CD14-positive monocyte (primary cell): ENCODE results near the gene CMTR2. TPM values are rescaled to one million over a fixed set of nuclear protein-coding genes. Genes with fewer than 3 reads are reported as not detected.
A peak's percentile ranks its signal among the peaks of the same experiment; 100 is the strongest.

Experiments used
- DNase-seq, 3 donors: peaks; one replicate each; pipeline ENCODE4 v3.0.0-alpha.2; 2011 to 2022
- H2AFZ ChIP-seq: 2 replicates; pipeline ENCODE4 v1.6.0; 2012; ENCODE audit warnings: mild to moderate bottlenecking, low read depth, low read length, inconsistent platforms; ENCODE audit not compliant: insufficient read depth, poor library complexity, severe bottlenecking
- H3K27ac ChIP-seq, 2 donors: 1 replicate in 1 of 2; 2 replicates in 1 of 2; pipeline ENCODE4 v1.5.1; 2012 to 2013; ENCODE audit warnings: low read length in 2 of 2, control low read depth in 1 of 2, inconsistent platforms in 1 of 2, low read depth in 1 of 2, mild to moderate bottlenecking in 1 of 2
- H3K27me3 ChIP-seq, 2 donors: one replicate each; pipeline versions ENCODE4 v1.6.0 to v1.6.1; 2011 to 2013; ENCODE audit warnings: low read length in 2 of 2; ENCODE audit not compliant: control insufficient read depth in 2 of 2, insufficient read depth in 2 of 2
- H3K36me3 ChIP-seq, 2 donors: replicated peaks in 1 of 2; 1 replicate in 1 of 2; 2 replicates in 1 of 2; pipeline versions ENCODE4 v1.5.1 to v1.6.1; 2012 to 2013; ENCODE audit warnings: low read length in 2 of 2, control low read depth in 1 of 2, inconsistent platforms in 1 of 2, mild to moderate bottlenecking in 1 of 2; ENCODE audit not compliant: insufficient read depth in 2 of 2, control insufficient read depth in 1 of 2
- H3K4me1 ChIP-seq, 2 donors: 1 replicate in 1 of 2; 2 replicates in 1 of 2; pipeline versions ENCODE4 v1.5.1 to v1.6.1; 2012 to 2013; ENCODE audit warnings: low read length in 2 of 2, control low read depth in 1 of 2, inconsistent platforms in 1 of 2, mild to moderate bottlenecking in 1 of 2, moderate library complexity in 1 of 2; ENCODE audit not compliant: insufficient read depth in 2 of 2, control insufficient read depth in 1 of 2
- H3K4me2 ChIP-seq: replicated peaks from 2 replicates; pipeline ENCODE3; 2012; ENCODE audit warnings: low read length, moderate library complexity, mild to moderate bottlenecking; ENCODE audit not compliant: poor library complexity, severe bottlenecking; ENCODE audit errors: extremely low read depth
- H3K4me3 ChIP-seq, 3 experiments: fragments of 200-600 bp in 1 of 3; sonication (generic) in 1 of 3; replicated peaks in 1 of 3; 1 replicate in 2 of 3; 2 replicates in 1 of 3; pipeline ENCODE4 v1.5.1; 2011 to 2013; ENCODE audit warnings: low read length in 3 of 3, mild to moderate bottlenecking in 3 of 3, control low read depth in 2 of 3, low read depth in 2 of 3, inconsistent platforms in 1 of 3, moderate library complexity in 1 of 3
- H3K79me2 ChIP-seq: 2 replicates; pipeline ENCODE4 v1.6.0; 2012; ENCODE audit warnings: mild to moderate bottlenecking, control low read depth, inconsistent platforms, low read length, moderate library complexity; ENCODE audit not compliant: insufficient read depth
- H3K9ac ChIP-seq: 2 replicates; pipeline ENCODE4 v1.6.0; 2017; ENCODE audit warnings: low read length, mild to moderate bottlenecking; ENCODE audit not compliant: insufficient read depth, poor library complexity, severe bottlenecking
- H3K9me3 ChIP-seq, 2 donors: replicated peaks in 1 of 2; 1 replicate in 1 of 2; 2 replicates in 1 of 2; pipeline versions ENCODE4 v1.5.1 to v1.6.1; 2012 to 2013; ENCODE audit warnings: low read length in 2 of 2, control low read depth in 1 of 2; ENCODE audit not compliant: control insufficient read depth in 1 of 2, insufficient read depth in 1 of 2
- H4K20me1 ChIP-seq: 2 replicates; pipeline ENCODE4 v1.6.0; 2012; ENCODE audit warnings: mild to moderate bottlenecking, low read length, control low read depth, moderate library complexity; ENCODE audit not compliant: insufficient read depth
- H3K27ac Mint-ChIP-seq, 7 donors: one replicate each; pipeline ENCODE4 v1.8.0; 2020; ENCODE audit warnings: mild to moderate bottlenecking in 7 of 7, mixed read lengths in 7 of 7, moderate library complexity in 6 of 7, inconsistent platforms in 2 of 7
- H3K27me3 Mint-ChIP-seq, 3 donors: one replicate each; pipeline ENCODE4 v1.8.0; 2021 to 2022; ENCODE audit warnings: low read depth in 3 of 3, mild to moderate bottlenecking in 3 of 3, mixed read lengths in 3 of 3, moderate library complexity in 3 of 3, inconsistent platforms in 1 of 3
- H3K36me3 Mint-ChIP-seq, 2 donors: one replicate each; pipeline ENCODE4 v1.8.0; 2020; ENCODE audit warnings: mixed read lengths in 2 of 2, inconsistent platforms in 1 of 2, mild to moderate bottlenecking in 1 of 2
- H3K4me1 Mint-ChIP-seq: one replicate; pipeline ENCODE4 v1.8.0; 2020; ENCODE audit warnings: mild to moderate bottlenecking, mixed read lengths
- H3K4me3 Mint-ChIP-seq, 2 donors: one replicate each; pipeline ENCODE4 v1.8.0; 2020; ENCODE audit warnings: mild to moderate bottlenecking in 2 of 2, mixed read lengths in 2 of 2, moderate library complexity in 1 of 2
- H3K9me3 Mint-ChIP-seq, 7 donors: one replicate each; pipeline ENCODE4 v1.8.0; 2020 to 2022; ENCODE audit warnings: mixed read lengths in 7 of 7, mild to moderate bottlenecking in 6 of 7, moderate library complexity in 6 of 7, inconsistent platforms in 2 of 7
- CTCF ChIP-seq: fragments of 200-600 bp; IDR thresholded peaks from one replicate; pipeline ENCODE4 v1.8.0; 2022; ENCODE audit warnings: antibody characterized with exemption, mild to moderate bottlenecking
- WGBS: methylation state at CpG from one replicate; pipeline ENCODE4 v1.1.5; 2013; ENCODE audit warnings: missing lambda C conversion rate; ENCODE audit not compliant: insufficient coverage; 5-methylcytosine and 5-hydroxymethylcytosine counted together
- intact Hi-C, 2 donors: fragments of 100-400 bp; cut with micrococcal nuclease; formaldehyde crosslinking; loops; one replicate each; pipeline versions ENCODE4 v1.15.0 to v1.15.1; 2023
- polyA plus RNA-seq, 3 donors: library from polyadenylated mRNA; depleted of rRNA in 1 of 3; unstranded in 2 of 3; stranded (reverse) in 1 of 3; fragments of 300-500 nt in 2 of 3; fragments of >200 nt in 1 of 3; fragmentation: Illumina TruSeq in 2 of 3; gene quantifications; 1 replicate in 2 of 3; 2 replicates in 1 of 3; pipeline ENCODE4 v1.2.3, GENCODE V29; 2012 to 2021

Gene CMTR2
- polyA plus RNA-seq, 3 donors: 4.3 to 12.7 (median 11.5) TPM

GRCh38 chr16:71287911-71288310, 1.3 kb downstream of the CMTR2 start:
- peaks cover 39 to 45% of the 10 kb centered on the region in 2 donors for H3K36me3 Mint-ChIP-seq
- intact Hi-C loops: loop anchor here in 1 of 2 donors (10.0 kb wide), 1 partner anchor 483 kb away; the partner anchor contains the start of gene VAC14
- TF ChIP-seq CTCF: no peak
- H3K36me3 ChIP-seq: peaks cover 31 to 41% of the 10 kb centered on the region in 2 donors
- no peak overlapping the region for H3K4me3 Mint-ChIP-seq
- WGBS: 78% methylated on average over 1 of the region's 3 CpGs
- peaks cover 24% of the 10 kb centered on the region for H3K4me1 Mint-ChIP-seq
- peak overlapping the region in 1 of 3 experiments; percentile 89 for H3K4me3 ChIP-seq
- H3K9ac ChIP-seq: no peak overlapping the region
- H3K27me3 Mint-ChIP-seq: peaks cover 3 to 9% (median 4%) of the 10 kb centered on the region in 3 donors
- H3K9me3 Mint-ChIP-seq: peaks cover 0 to 4% (median 0%) of the 10 kb centered on the region in 7 donors
- peaks cover 0 to 2% of the 10 kb centered on the region in 2 donors for H3K27me3 ChIP-seq
- H3K79me2 ChIP-seq: peaks cover 17% of the 10 kb centered on the region
- peaks cover 12% of the 10 kb centered on the region in 2 donors for H3K4me1 ChIP-seq
- H3K9me3 ChIP-seq: no peaks in the 10 kb centered on the region
- H4K20me1 ChIP-seq: peaks cover 15% of the 10 kb centered on the region
- peak overlapping the region in 1 of 2 donors; percentile 90 for H3K27ac ChIP-seq
- H2AFZ ChIP-seq: no peak overlapping the region
- peak overlapping the region; percentile 89 for H3K4me2 ChIP-seq
- peak overlapping the region in 3 of 7 donors; percentile 32 to 61 (median 55) for H3K27ac Mint-ChIP-seq
- DNase-seq: no peak

GRCh38 chr16:71287454-71287853, 1.7 kb downstream of the CMTR2 start:
- no peak overlapping the region for H3K27ac ChIP-seq
- no peak overlapping the region for H3K4me2 ChIP-seq
- H4K20me1 ChIP-seq: peaks cover 18% of the 10 kb centered on the region
- peaks cover 3 to 5% (median 4%) of the 10 kb centered on the region in 3 donors for H3K27me3 Mint-ChIP-seq
- H3K79me2 ChIP-seq: peaks cover 17% of the 10 kb centered on the region
- H3K27ac Mint-ChIP-seq: no peak overlapping the region
- H3K4me3 Mint-ChIP-seq: no peak overlapping the region
- peaks cover 24% of the 10 kb centered on the region for H3K4me1 Mint-ChIP-seq
- TF ChIP-seq CTCF: no peak
- H3K36me3 ChIP-seq: peaks cover 31 to 42% of the 10 kb centered on the region in 2 donors
- DNase-seq: no peak
- no peak overlapping the region for H3K9ac ChIP-seq
- H3K9me3 Mint-ChIP-seq: peaks cover 0 to 4% (median 0%) of the 10 kb centered on the region in 7 donors
- H3K36me3 Mint-ChIP-seq: peaks cover 39 to 47% of the 10 kb centered on the region in 2 donors
- intact Hi-C loops: loop anchor here in 1 of 2 donors (10.0 kb wide), 1 partner anchor 483 kb away; the partner anchor contains the start of gene VAC14
- peaks cover 0 to 1% of the 10 kb centered on the region in 2 donors for H3K27me3 ChIP-seq
- H2AFZ ChIP-seq: no peak overlapping the region
- no peaks in the 10 kb centered on the region for H3K9me3 ChIP-seq
- WGBS: no CpG with 5 or more reads among the region's 2 CpGs
- H3K4me3 ChIP-seq: no peak overlapping the region
- H3K4me1 ChIP-seq: peaks cover 12% of the 10 kb centered on the region in 2 donors
